MM.1S (cell line): ENCODE data around the gene PIK3C3.

ENCODE experiments used
- EZH2 ChIP-seq: fragments of 300-600 bp; sonication (generic); optimal IDR thresholded peaks from 2 replicates; pipeline ENCODE3; 2017; ENCODE audit warnings: low read depth, mild to moderate bottlenecking, antibody characterized with exemption, low read length, mixed read lengths
- TF ChIP-seq, protein P1 (sequence below): fragments of 300-600 bp; sonication (generic); IDR thresholded peaks from 2 replicates; pipeline ENCODE4 v1.5.1; 2016; ENCODE audit warnings: antibody characterized with exemption, low read length, mixed read lengths

DNA sequence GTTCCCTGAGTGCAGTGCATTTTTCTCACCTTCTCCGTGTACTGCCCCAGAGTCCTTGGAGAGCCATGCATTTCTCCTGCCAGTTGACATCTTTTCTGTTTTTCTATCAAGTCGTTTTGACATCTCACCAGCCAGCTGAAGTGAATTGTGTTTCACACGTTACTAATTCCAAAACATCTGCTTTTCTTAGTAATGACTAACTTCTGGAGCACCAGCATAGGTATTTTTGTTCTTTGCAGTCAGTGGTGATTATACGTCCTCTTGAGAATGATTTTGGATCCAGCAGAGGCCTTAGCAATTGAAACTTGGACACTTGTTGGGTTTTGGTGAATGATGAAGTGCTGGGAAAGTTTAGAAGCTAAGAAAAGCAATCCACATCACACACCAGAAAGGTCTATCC is 112.5 kb downstream of the PIK3C3 start:
- TF ChIP-seq, protein P1, sequence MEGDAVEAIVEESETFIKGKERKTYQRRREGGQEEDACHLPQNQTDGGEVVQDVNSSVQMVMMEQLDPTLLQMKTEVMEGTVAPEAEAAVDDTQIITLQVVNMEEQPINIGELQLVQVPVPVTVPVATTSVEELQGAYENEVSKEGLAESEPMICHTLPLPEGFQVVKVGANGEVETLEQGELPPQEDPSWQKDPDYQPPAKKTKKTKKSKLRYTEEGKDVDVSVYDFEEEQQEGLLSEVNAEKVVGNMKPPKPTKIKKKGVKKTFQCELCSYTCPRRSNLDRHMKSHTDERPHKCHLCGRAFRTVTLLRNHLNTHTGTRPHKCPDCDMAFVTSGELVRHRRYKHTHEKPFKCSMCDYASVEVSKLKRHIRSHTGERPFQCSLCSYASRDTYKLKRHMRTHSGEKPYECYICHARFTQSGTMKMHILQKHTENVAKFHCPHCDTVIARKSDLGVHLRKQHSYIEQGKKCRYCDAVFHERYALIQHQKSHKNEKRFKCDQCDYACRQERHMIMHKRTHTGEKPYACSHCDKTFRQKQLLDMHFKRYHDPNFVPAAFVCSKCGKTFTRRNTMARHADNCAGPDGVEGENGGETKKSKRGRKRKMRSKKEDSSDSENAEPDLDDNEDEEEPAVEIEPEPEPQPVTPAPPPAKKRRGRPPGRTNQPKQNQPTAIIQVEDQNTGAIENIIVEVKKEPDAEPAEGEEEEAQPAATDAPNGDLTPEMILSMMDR, result no peak
- no peak for TF ChIP-seq EZH2
